Keratinocyte (primary cell): ENCODE results near the gene C13orf42. TPM values are rescaled to one million over a fixed set of nuclear protein-coding genes. Genes with fewer than 3 reads are reported as not detected.

Source experiments
- DNase-seq: peaks from one replicate; pipeline ENCODE4 v3.0.0-alpha.2; 2011; ENCODE audit warnings: low read depth, missing footprints, low spot score
- FAIRE-seq: peaks from 2 replicates; lab custom pipeline; 2011; peaks lifted over from hg19 to GRCh38; lab: Jason Lieb, UNC
- H2AFZ ChIP-seq: 2 replicates; pipeline ENCODE4 v1.6.0; 2012; ENCODE audit warnings: low read length, control low read depth, inconsistent platforms; ENCODE audit not compliant: control insufficient read depth
- H3K27ac ChIP-seq: 2 replicates; pipeline ENCODE4 v1.5.1; 2011; ENCODE audit warnings: low read length; ENCODE audit not compliant: control insufficient read depth, insufficient read depth
- H3K27me3 ChIP-seq: 3 replicates; pipeline ENCODE4 v1.6.0; 2011; ENCODE audit warnings: low read length; ENCODE audit not compliant: control insufficient read depth, insufficient read depth; ENCODE audit errors: extremely low read depth
- H3K36me3 ChIP-seq, 2 experiments: 2 replicates in 1 of 2; 3 replicates in 1 of 2; pipeline ENCODE4 v1.5.1; 2011; ENCODE audit warnings: low read length in 2 of 2, mild to moderate bottlenecking in 1 of 2; ENCODE audit not compliant: control insufficient read depth in 2 of 2, insufficient read depth in 2 of 2; ENCODE audit errors: extremely low read depth in 1 of 2
- H3K4me1 ChIP-seq: 3 replicates; pipeline ENCODE4 v1.5.1; 2011; ENCODE audit warnings: low read length; ENCODE audit not compliant: control insufficient read depth, insufficient read depth; ENCODE audit errors: extremely low read depth
- H3K4me2 ChIP-seq: 3 replicates; pipeline ENCODE4 v1.6.0; 2011; ENCODE audit warnings: low read depth, low read length; ENCODE audit not compliant: control insufficient read depth, insufficient read depth; ENCODE audit errors: extremely low read depth
- H3K4me3 ChIP-seq, 3 experiments: fragments of 200-600 bp in 1 of 3; sonication (generic) in 1 of 3; 2 replicates in 2 of 3; 3 replicates in 1 of 3; pipeline ENCODE4 v1.5.1; 2011 to 2016; ENCODE audit warnings: low read length in 3 of 3, mild to moderate bottlenecking in 3 of 3, control low read depth in 2 of 3, inconsistent platforms in 1 of 3, low read depth in 1 of 3, mixed read lengths in 1 of 3, mixed run types in 1 of 3, moderate library complexity in 1 of 3; ENCODE audit not compliant: control insufficient read depth in 2 of 3, insufficient read depth in 2 of 3; ENCODE audit errors: extremely low read depth in 1 of 3
- H3K79me2 ChIP-seq: 2 replicates; pipeline ENCODE4 v1.6.0; 2012; ENCODE audit warnings: low read length; ENCODE audit not compliant: control insufficient read depth, insufficient read depth
- H3K9ac ChIP-seq: 3 replicates; pipeline ENCODE4 v1.6.0; 2011; ENCODE audit warnings: low read length; ENCODE audit not compliant: control insufficient read depth, insufficient read depth; ENCODE audit errors: extremely low read depth
- H3K9me1 ChIP-seq: 3 replicates; pipeline ENCODE4 v1.6.0; 2011; ENCODE audit warnings: low read length; ENCODE audit not compliant: control insufficient read depth, insufficient read depth; ENCODE audit errors: extremely low read depth
- H3K9me3 ChIP-seq: 2 replicates; pipeline ENCODE4 v1.5.1; 2012; ENCODE audit warnings: low read depth, low read length; ENCODE audit not compliant: control insufficient read depth
- H4K20me1 ChIP-seq: 3 replicates; pipeline ENCODE4 v1.6.0; 2011; ENCODE audit warnings: low read length; ENCODE audit not compliant: control insufficient read depth, insufficient read depth; ENCODE audit errors: extremely low read depth
- EZH2 ChIP-seq: IDR thresholded peaks from one replicate; pipeline ENCODE4 v1.6.1; 2012; ENCODE audit warnings: inconsistent platforms, mild to moderate bottlenecking, low read length, moderate library complexity
- dilution Hi-C: fragments of 300-500 bp; cut with MboI; formaldehyde crosslinking; loops from one replicate; pipeline ENCODE4 v1.7.0; 2020; ENCODE audit warnings: low sequenced_read_pairs; ENCODE audit not compliant: extremely low pct_ligation_motif_present
- polyA plus RNA-seq, 5 experiments: library from polyadenylated mRNA; depleted of rRNA in 3 of 5; stranded (reverse) in 3 of 5; stranded (forward) in 1 of 5; unstranded in 1 of 5; fragments of >200 nt; gene quantifications; 1 replicate in 1 of 5; 2 replicates in 3 of 5; 3 replicates in 1 of 5; pipeline versions ENCODE4 v1.2.1 to v1.2.3, GENCODE V29; 2011 to 2012; ENCODE audit warnings: missing spikeins in 2 of 5, low read depth in 1 of 5, low replicate concordance in 1 of 5
- TF ChIP-seq, protein P1 (sequence below), 3 experiments: IDR thresholded peaks in 1 of 3; conservative IDR thresholded peaks in 1 of 3; optimal IDR thresholded peaks in 1 of 3; 2 replicates in 2 of 3; 3 replicates in 1 of 3; pipeline versions ENCODE3 to v1.5.1; 2011; ENCODE audit warnings: low read length in 3 of 3, mild to moderate bottlenecking in 3 of 3, moderate library complexity in 2 of 3, control low read depth in 1 of 3, inconsistent platforms in 1 of 3; ENCODE audit not compliant: insufficient read depth in 2 of 3; ENCODE audit errors: extremely low read depth in 1 of 3

Gene C13orf42
- polyA plus RNA-seq, 1 donor (not counting 4 experiments of a cell fraction or from before 2014, with no cell fraction given), result not detected

DNA sequence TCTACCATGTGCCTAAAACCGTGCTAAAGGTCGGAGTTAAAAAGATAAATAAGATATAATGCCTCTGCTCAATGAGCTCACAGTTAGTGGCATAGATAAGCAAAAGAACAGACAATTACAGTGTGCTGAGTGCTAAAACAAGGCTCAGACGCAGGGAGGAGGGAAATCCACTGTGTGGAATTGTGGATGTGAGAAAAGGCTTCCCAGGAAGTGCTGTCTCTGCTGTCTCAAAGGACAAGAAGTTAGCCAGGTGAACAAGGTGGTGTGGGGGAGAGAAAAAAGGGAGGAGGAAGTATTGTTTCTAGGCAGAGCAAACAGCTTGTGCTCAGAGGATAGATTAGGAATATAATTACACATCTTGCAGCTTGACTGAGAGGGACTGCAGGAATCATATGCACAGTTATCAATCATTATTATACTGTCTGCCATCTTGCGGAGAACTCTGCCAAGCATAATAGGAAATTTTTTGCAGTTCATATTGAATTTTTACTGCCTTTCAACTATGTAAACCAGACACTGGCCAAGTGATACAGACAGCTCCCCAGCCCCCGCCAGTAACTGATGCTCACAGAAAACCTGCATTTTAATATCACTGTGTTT, 9.3 kb downstream of the C13orf42 start:
- H3K4me1 ChIP-seq, result no peaks in the 10 kb centered on the region
- TF ChIP-seq, protein P1, sequence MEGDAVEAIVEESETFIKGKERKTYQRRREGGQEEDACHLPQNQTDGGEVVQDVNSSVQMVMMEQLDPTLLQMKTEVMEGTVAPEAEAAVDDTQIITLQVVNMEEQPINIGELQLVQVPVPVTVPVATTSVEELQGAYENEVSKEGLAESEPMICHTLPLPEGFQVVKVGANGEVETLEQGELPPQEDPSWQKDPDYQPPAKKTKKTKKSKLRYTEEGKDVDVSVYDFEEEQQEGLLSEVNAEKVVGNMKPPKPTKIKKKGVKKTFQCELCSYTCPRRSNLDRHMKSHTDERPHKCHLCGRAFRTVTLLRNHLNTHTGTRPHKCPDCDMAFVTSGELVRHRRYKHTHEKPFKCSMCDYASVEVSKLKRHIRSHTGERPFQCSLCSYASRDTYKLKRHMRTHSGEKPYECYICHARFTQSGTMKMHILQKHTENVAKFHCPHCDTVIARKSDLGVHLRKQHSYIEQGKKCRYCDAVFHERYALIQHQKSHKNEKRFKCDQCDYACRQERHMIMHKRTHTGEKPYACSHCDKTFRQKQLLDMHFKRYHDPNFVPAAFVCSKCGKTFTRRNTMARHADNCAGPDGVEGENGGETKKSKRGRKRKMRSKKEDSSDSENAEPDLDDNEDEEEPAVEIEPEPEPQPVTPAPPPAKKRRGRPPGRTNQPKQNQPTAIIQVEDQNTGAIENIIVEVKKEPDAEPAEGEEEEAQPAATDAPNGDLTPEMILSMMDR (optimal IDR thresholded peaks at IDR 0.05 in 1 of 3, IDR thresholded peaks at IDR 0.05 in 1 of 3, conservative IDR thresholded peaks at IDR 0.05 in 1 of 3; ENCODE audit: extremely low read depth in 1 of 3, insufficient read depth in 2 of 3, low read length in 3 of 3), result no peak
- TF ChIP-seq EZH2, result no peak
- no peaks in the 10 kb centered on the region for H3K79me2 ChIP-seq
- H3K9me1 ChIP-seq, result no peaks in the 10 kb centered on the region
- no peak overlapping the region for H3K4me3 ChIP-seq
- H3K9ac ChIP-seq, result no peak overlapping the region
- H3K36me3 ChIP-seq, result no peaks in the 10 kb centered on the region
- H3K4me2 ChIP-seq, result no peak overlapping the region
- no peaks in the 10 kb centered on the region for H3K9me3 ChIP-seq
- no peaks in the 10 kb centered on the region for H4K20me1 ChIP-seq
- no peak for FAIRE-seq
- dilution Hi-C loops, result no loop called here
- no peak overlapping the region for H3K27ac ChIP-seq
- no peak for DNase-seq
- H2AFZ ChIP-seq, result no peak overlapping the region
- peaks cover 6% of the 10 kb centered on the region for H3K27me3 ChIP-seq

DNA sequence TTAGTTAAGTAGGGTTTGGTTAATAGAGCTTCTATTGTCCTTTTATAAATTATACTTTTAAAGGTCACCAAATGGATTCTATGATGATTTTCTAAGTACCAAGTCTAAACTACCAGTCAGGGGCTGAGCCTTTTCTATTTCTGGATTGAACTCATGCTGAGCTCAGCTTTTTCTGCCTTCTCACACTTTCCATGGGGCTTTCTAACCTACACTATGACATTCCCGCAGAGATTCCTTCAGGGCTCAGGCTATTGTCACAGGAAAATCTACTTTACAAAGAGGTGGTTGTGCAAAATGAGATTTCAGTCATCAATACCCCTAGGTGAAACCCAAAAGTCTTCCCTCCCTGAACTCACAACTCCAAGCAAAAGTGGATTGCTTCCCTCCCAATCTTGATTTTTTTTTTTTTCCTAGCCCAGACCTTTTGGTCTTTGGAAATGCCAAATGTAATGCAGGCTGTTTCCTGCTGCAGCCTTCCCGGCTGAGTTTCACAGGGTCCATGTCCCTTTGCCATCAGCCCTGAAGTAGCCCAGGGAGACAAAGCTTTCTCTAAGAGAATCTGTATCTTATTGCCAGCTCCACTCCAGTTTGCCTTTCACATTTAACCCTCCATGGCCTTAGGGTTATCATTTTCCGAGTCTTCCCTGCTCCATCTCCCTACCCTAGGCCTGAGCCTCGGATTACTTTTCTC, 13.6 kb downstream of the C13orf42 start:
- H3K4me1 ChIP-seq, result no peaks in the 10 kb centered on the region
- peaks cover 6% of the 10 kb centered on the region for H3K27me3 ChIP-seq
- no peak overlapping the region for H3K4me2 ChIP-seq
- H3K9ac ChIP-seq, result no peak overlapping the region
- H3K79me2 ChIP-seq, result no peaks in the 10 kb centered on the region
- no peak overlapping the region for H3K27ac ChIP-seq
- no peaks in the 10 kb centered on the region for H3K9me1 ChIP-seq
- H2AFZ ChIP-seq, result no peak overlapping the region
- H3K4me3 ChIP-seq, result no peak overlapping the region
- H3K36me3 ChIP-seq, result no peaks in the 10 kb centered on the region
- TF ChIP-seq EZH2, result no peak
- TF ChIP-seq, protein P1 (optimal IDR thresholded peaks at IDR 0.05 in 1 of 3, IDR thresholded peaks at IDR 0.05 in 1 of 3, conservative IDR thresholded peaks at IDR 0.05 in 1 of 3; ENCODE audit: extremely low read depth in 1 of 3, insufficient read depth in 2 of 3, low read length in 3 of 3), result no peak
- no peaks in the 10 kb centered on the region for H4K20me1 ChIP-seq
- dilution Hi-C loops, result no loop called here
- FAIRE-seq, result no peak
- DNase-seq, result no peak
- H3K9me3 ChIP-seq, result no peaks in the 10 kb centered on the region
